K562 (cell line): Measurements from ENCODE around the gene KCNK6. TPM values are rescaled to one million over a fixed set of nuclear protein-coding genes. Genes with fewer than 3 reads are reported as not detected.
A peak's percentile ranks its signal among the peaks of the same experiment; 100 is the strongest.

Experiments used
- BRCA1 ChIP-seq, 2 experiments: fragments of 450-650 bp in 1 of 2; sonication (generic) in 1 of 2; formaldehyde crosslinking in 1 of 2; IDR thresholded peaks; 2 replicates each; pipeline versions ENCODE4 v1.5.0 to v1.6.1; 2017 to 2020; ENCODE audit warnings: mild to moderate bottlenecking in 1 of 2, missing genetic modification reagents in 1 of 2
- FOXA3 ChIP-seq, 2 experiments: fragments of 450-650 bp in 1 of 2; sonication (generic) in 1 of 2; formaldehyde crosslinking; IDR thresholded peaks in 1 of 2; conservative IDR thresholded peaks in 1 of 2; 2 replicates each; pipeline versions ENCODE4 v1.4.0 to v1.8.0; 2020 to 2022; ENCODE audit warnings: mild to moderate bottlenecking in 2 of 2, missing genetic modification reagents in 1 of 2
- HDAC2 ChIP-seq: fragments of 450-650 bp; IDR thresholded peaks from 2 replicates; pipeline ENCODE4 v1.6.1; 2016; ENCODE audit warnings: mild to moderate bottlenecking
- KAT7 ChIP-seq: sonication (generic); formaldehyde crosslinking; IDR thresholded peaks from 2 replicates; pipeline ENCODE4 v1.8.0; 2022; ENCODE audit warnings: missing genetic modification reagents, mild to moderate bottlenecking, borderline replicate concordance
- NFIC ChIP-seq: fragments of 450-650 bp; IDR thresholded peaks from 2 replicates; pipeline ENCODE4 v1.6.1; 2017; ENCODE audit warnings: mild to moderate bottlenecking, inconsistent platforms
- PCBP2 ChIP-seq: fragments of 200-400 bp; formaldehyde crosslinking; IDR thresholded peaks from 2 replicates; pipeline ENCODE4 v1.6.1; 2018; ENCODE audit warnings: low read length, low read depth, mild to moderate bottlenecking, moderate library complexity; ENCODE audit not compliant: poor library complexity, severe bottlenecking
- RAD51 ChIP-seq: fragments of 450-650 bp; IDR thresholded peaks from 2 replicates; pipeline ENCODE4 v1.7.1; 2016; ENCODE audit warnings: low read depth, mild to moderate bottlenecking, borderline replicate concordance
- SLC30A9 ChIP-seq: fragments of 250-450 bp; sonication (Bioruptor Pico); IDR thresholded peaks from 2 replicates; pipeline ENCODE4 v1.8.0; 2022; ENCODE audit warnings: mild to moderate bottlenecking, moderate library complexity
- SRSF3 ChIP-seq: fragments of 200-400 bp; formaldehyde crosslinking; IDR thresholded peaks from 2 replicates; pipeline ENCODE4 v1.6.1; 2016; ENCODE audit warnings: mild to moderate bottlenecking, low read length, moderate library complexity; ENCODE audit not compliant: insufficient read depth
- TCFL5 ChIP-seq: fragments of 250-450 bp; sonication (Bioruptor Pico); conservative IDR thresholded peaks from 2 replicates; pipeline ENCODE4 v1.6.1; 2021; ENCODE audit warnings: mild to moderate bottlenecking, moderate library complexity, matching md5 sums
- THAP7 ChIP-seq: fragments of 250-450 bp; sonication (Bioruptor Pico); IDR thresholded peaks from 2 replicates; pipeline ENCODE4 v1.5.0; 2021
- TOE1 ChIP-seq, 2 experiments: fragments of 450-650 bp in 1 of 2; sonication (generic) in 1 of 2; formaldehyde crosslinking in 1 of 2; IDR thresholded peaks; 2 replicates each; pipeline versions ENCODE4 v1.7.1 to v1.8.0; 2016 to 2022; ENCODE audit warnings: borderline replicate concordance in 2 of 2, mild to moderate bottlenecking in 2 of 2, antibody characterized with exemption in 1 of 2, inconsistent platforms in 1 of 2, low read depth in 1 of 2, missing genetic modification reagents in 1 of 2, moderate library complexity in 1 of 2
- UBTF ChIP-seq, 2 experiments: IDR thresholded peaks; 2 replicates each; pipeline ENCODE4 v1.6.1; 2012; ENCODE audit warnings: improper control_type of control experiment in 2 of 2, low read depth in 2 of 2, low read length in 2 of 2, borderline replicate concordance in 1 of 2
- ZFP36 ChIP-seq: fragments of 150-350 bp; IDR thresholded peaks from 2 replicates; pipeline ENCODE4 v1.6.1; 2018; ENCODE audit warnings: low read length, low read depth; ENCODE audit not compliant: partially characterized antibody
- ZNF197 ChIP-seq: fragments of 200-800 bp; sonication (Bioruptor generic); IDR thresholded peaks from 2 replicates; pipeline ENCODE4 v1.6.1; 2016; ENCODE audit warnings: low read depth, missing genetic modification characterization, missing compliant biosample characterization
- ZNF274 ChIP-seq: IDR thresholded peaks from 2 replicates; pipeline ENCODE4 v1.6.1; 2011; ENCODE audit warnings: low read depth, mild to moderate bottlenecking, low read length, moderate library complexity, borderline replicate concordance
- ZNF324 ChIP-seq: fragments of 250-450 bp; sonication (Bioruptor Pico); IDR thresholded peaks from 2 replicates; pipeline ENCODE4 v1.4.0; 2020; ENCODE audit warnings: mild to moderate bottlenecking
- ZNF384 ChIP-seq: IDR thresholded peaks from 2 replicates; pipeline ENCODE4 v1.6.1; 2012; ENCODE audit warnings: low read depth, low read length, improper control_type of control experiment
- ZNF77 ChIP-seq: fragments of 250-450 bp; sonication (Bioruptor Pico); IDR thresholded peaks from 2 replicates; pipeline ENCODE4 v1.5.0; 2020
- polyA plus RNA-seq, 8 experiments: library from polyadenylated mRNA; depleted of rRNA in 4 of 8; stranded (reverse) in 5 of 8; unstranded in 3 of 8; fragments of >200 nt; fragmentation: Nextera tagmentation in 2 of 8; fragmentation: Illumina TruSeq in 1 of 8; extraction: Ambion mirVana in 2 of 8; extraction: Trizol in 1 of 8; gene quantifications; 2 replicates each; pipeline versions ENCODE4 v1.2.1 to v1.2.3, GENCODE V29; 2011 to 2014; ENCODE audit warnings: inconsistent platforms in 1 of 8, missing spikeins in 1 of 8
- total RNA-seq, 7 experiments: library from RNA; depleted of rRNA in 6 of 7; stranded (reverse); fragments of >200 nt in 6 of 7; fragmentation: Illumina TruSeq in 2 of 7; extraction: Trizol in 2 of 7; gene quantifications; 2 replicates each; pipeline versions ENCODE4 v1.2.1 to v1.2.3, GENCODE V29; 2011 to 2021; ENCODE audit warnings: low replicate concordance in 1 of 7
- TF ChIP-seq, protein P1 (sequence below), 2 experiments: fragments of 450-650 bp in 1 of 2; sonication (generic) in 1 of 2; formaldehyde crosslinking in 1 of 2; IDR thresholded peaks in 1 of 2; conservative IDR thresholded peaks in 1 of 2; 2 replicates each; pipeline versions ENCODE4 v1.6.1 to v1.8.1; 2016 to 2023; ENCODE audit warnings: mild to moderate bottlenecking in 2 of 2, moderate library complexity in 2 of 2, inconsistent platforms in 1 of 2, missing genetic modification reagents in 1 of 2
- TF ChIP-seq, protein P2 (sequence below): fragments of 450-650 bp; IDR thresholded peaks from 2 replicates; pipeline ENCODE4 v1.6.1; 2016; ENCODE audit warnings: antibody characterized with exemption

KCNK6 gene
- total and polyA plus RNA-seq, 9 of the 15 experiments (the other 6 are each of a cell fraction or from before 2014, with no cell fraction given) = 0.05 to 0.42 (median 0.15) TPM

- TF ChIP-seq, protein P1, sequence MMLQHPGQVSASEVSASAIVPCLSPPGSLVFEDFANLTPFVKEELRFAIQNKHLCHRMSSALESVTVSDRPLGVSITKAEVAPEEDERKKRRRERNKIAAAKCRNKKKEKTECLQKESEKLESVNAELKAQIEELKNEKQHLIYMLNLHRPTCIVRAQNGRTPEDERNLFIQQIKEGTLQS (IDR thresholded peaks at IDR 0.05) = no peak; the same call in 1 of the 2 replicates
- TF ChIP-seq, protein P1 (CRISPR knock-in tag; conservative IDR thresholded peaks at IDR 0.05) = no peak
- no peak for TF ChIP-seq SLC30A9 (CRISPR knock-in tag)
- TF ChIP-seq ZNF274 = no peak
- no peak for TF ChIP-seq TCFL5 (CRISPR knock-in tag)
- TF ChIP-seq ZFP36 = no peak
- no peak for TF ChIP-seq FOXA3 (CRISPR knock-in tag; conservative IDR thresholded peaks at IDR 0.05 in 1 of 2, IDR thresholded peaks at IDR 0.05 in 1 of 2)
- TF ChIP-seq HDAC2 = peak; percentile 89
- TF ChIP-seq ZNF197 (CRISPR knock-in tag) = peak; percentile 32
- peak; percentile 95 for TF ChIP-seq ZNF384
- TF ChIP-seq THAP7 (CRISPR knock-in tag) = no peak
- 0 out of 4 replicates have a peak, but pooled peaks of 1 of the 2 experiments have one; percentile 40 for TF ChIP-seq UBTF (IDR thresholded peaks at IDR 0.05; ENCODE audit: borderline replicate concordance in 1 of 2, low read depth in 2 of 2, low read length in 2 of 2)
- no peak for TF ChIP-seq PCBP2
- TF ChIP-seq BRCA1 (IDR thresholded peaks at IDR 0.05) = no peak
- no peak for TF ChIP-seq BRCA1 (CRISPR knock-in tag; IDR thresholded peaks at IDR 0.05)
- TF ChIP-seq, protein P2, sequence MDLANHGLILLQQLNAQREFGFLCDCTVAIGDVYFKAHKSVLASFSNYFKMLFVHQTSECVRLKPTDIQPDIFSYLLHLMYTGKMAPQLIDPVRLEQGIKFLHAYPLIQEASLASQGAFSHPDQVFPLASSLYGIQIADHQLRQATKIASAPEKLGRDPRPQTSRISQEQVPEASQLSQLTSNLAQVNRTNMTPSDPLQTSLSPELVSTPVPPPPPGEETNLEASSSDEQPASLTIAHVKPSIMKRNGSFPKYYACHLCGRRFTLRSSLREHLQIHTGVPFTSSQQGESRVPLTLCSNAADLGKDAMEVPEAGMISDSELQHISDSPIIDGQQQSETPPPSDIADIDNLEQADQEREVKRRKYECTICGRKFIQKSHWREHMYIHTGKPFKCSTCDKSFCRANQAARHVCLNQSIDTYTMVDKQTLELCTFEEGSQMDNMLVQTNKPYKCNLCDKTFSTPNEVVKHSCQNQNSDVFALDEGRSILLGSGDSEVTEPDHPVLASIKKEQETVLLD = no peak
- no peak for TF ChIP-seq RAD51
- no peak for TF ChIP-seq NFIC
- TF ChIP-seq ZNF324 (CRISPR knock-in tag) = no peak
- no peak; the same call in 1 of the 2 replicates for TF ChIP-seq KAT7 (CRISPR knock-in tag)
- TF ChIP-seq TOE1 (IDR thresholded peaks at IDR 0.05; ENCODE audit: borderline replicate concordance) = peak; percentile 74; the same call in 1 of the 2 replicates
- no peak for TF ChIP-seq TOE1 (CRISPR knock-in tag; IDR thresholded peaks at IDR 0.05; ENCODE audit: borderline replicate concordance, low read depth)
- TF ChIP-seq SRSF3 = no peak
- TF ChIP-seq ZNF77 = no peak
These were observed 3.8 kb upstream of the KCNK6 start, which contains the start of gene YIF1B (continued) for GRCh38 chr19:38315657-38316476.
